Activated T-cell treated with anti-CD3 and anti-CD28 coated beads, Interleukin-2, amount 50 U/mL, for 1 hour (primary cell): Measurements from ENCODE around the gene LRRC75A.
"Not testable (repeated sequence)": the region's sequence is repeated elsewhere in the genome, so short reads cannot be mapped to it uniquely, and the experiment has no call there.

Source experiments
- DNase-seq: peaks from one replicate; pipeline ENCODE4 v3.0.0-alpha.2; 2020

LRRC75A gene

GRCh38 chr17:16448490-16448889 lies 43.5 kb downstream of the LRRC75A start:
- no peak for DNase-seq

GRCh38 chr17:16447676-16448075 lies 44.3 kb downstream of the LRRC75A start:
- DNase-seq, result no peak

GRCh38 chr17:16446338-16446983 lies 45.5 kb downstream of the LRRC75A start:
- no peak for DNase-seq

- no peak for DNase-seq
Measured at GRCh38 chr17:16444258-16444886, 47.6 kb downstream of the LRRC75A start.

GRCh38 chr17:16443511-16444257 lies 48.3 kb downstream of the LRRC75A start:
- no peak for DNase-seq

- DNase-seq, result no peak
Measured at GRCh38 chr17:16442594-16443510, 49.1 kb downstream of the LRRC75A start.

GRCh38 chr17:16442141-16442540 lies 49.9 kb downstream of the LRRC75A start:
- no peak for DNase-seq

- no peak for DNase-seq
Measured at GRCh38 chr17:16440901-16441629, 50.9 kb downstream of the LRRC75A start.

GRCh38 chr17:16440354-16440753 lies 51.6 kb downstream of the LRRC75A start:
- not testable (repeated sequence) for DNase-seq

GRCh38 chr17:16439811-16440351 lies 52.1 kb downstream of the LRRC75A start:
- DNase-seq, result no peak

- no peak for DNase-seq
Measured at GRCh38 chr17:16439303-16439791, 52.6 kb downstream of the LRRC75A start.

GRCh38 chr17:16438557-16439302 lies 53.3 kb downstream of the LRRC75A start:
- DNase-seq, result peak; percentile 90

GRCh38 chr17:16438173-16438556 lies 53.8 kb downstream of the LRRC75A start:
- DNase-seq, result no peak

GRCh38 chr17:16437083-16437482 lies 54.9 kb downstream of the LRRC75A start:
- DNase-seq, result no peak

GRCh38 chr17:16435925-16436886 lies 55.8 kb downstream of the LRRC75A start:
- no peak for DNase-seq

- no peak for DNase-seq
Measured at GRCh38 chr17:16434662-16435061, 57.3 kb downstream of the LRRC75A start.

- no peak for DNase-seq
Measured at GRCh38 chr17:16433514-16433913, 58.5 kb downstream of the LRRC75A start.

GRCh38 chr17:16432017-16432416 lies 60.0 kb downstream of the LRRC75A start:
- DNase-seq, result no peak

- DNase-seq, result no peak
Measured at GRCh38 chr17:16430650-16431049, 61.3 kb downstream of the LRRC75A start.

GRCh38 chr17:16429083-16429482 lies 62.9 kb downstream of the LRRC75A start:
- no peak for DNase-seq
